Small intestine (tissue), 16 donors: ENCODE measurements around the gene PRDM16. TPM values are rescaled to one million over a fixed set of nuclear protein-coding genes. Genes with fewer than 3 reads are reported as not detected.

Source experiments
- DNase-seq, 2 donors: peaks; one replicate each; pipeline versions ENCODE4 v3.0.0 to v3.0.0-alpha.2; 2013
- FAIRE-seq: peaks from 2 replicates; lab custom pipeline; 2012; peaks lifted over from hg19 to GRCh38; lab: Jason Lieb, UNC
- H3K27ac ChIP-seq, 3 donors: one replicate each; pipeline ENCODE4 v1.5.1; 2013; ENCODE audit warnings: low read length in 2 of 3, mild to moderate bottlenecking in 2 of 3, control low read depth in 1 of 3, inconsistent platforms in 1 of 3, low read depth in 1 of 3, moderate library complexity in 1 of 3
- H3K27me3 ChIP-seq, 3 donors: one replicate each; pipeline ENCODE4 v1.6.1; 2013; ENCODE audit warnings: low read length in 3 of 3, inconsistent platforms in 1 of 3; ENCODE audit not compliant: control insufficient read depth in 3 of 3, insufficient read depth in 3 of 3
- H3K36me3 ChIP-seq, 3 donors: one replicate each; pipeline ENCODE4 v1.6.1; 2013; ENCODE audit warnings: low read length in 3 of 3, inconsistent platforms in 1 of 3, low read depth in 1 of 3, mild to moderate bottlenecking in 1 of 3, moderate library complexity in 1 of 3; ENCODE audit not compliant: control insufficient read depth in 3 of 3, insufficient read depth in 2 of 3
- H3K4me1 ChIP-seq, 3 donors: one replicate each; pipeline ENCODE4 v1.6.1; 2013; ENCODE audit warnings: low read length in 2 of 3, inconsistent platforms in 1 of 3, low read depth in 1 of 3, mild to moderate bottlenecking in 1 of 3, moderate library complexity in 1 of 3; ENCODE audit not compliant: control insufficient read depth in 3 of 3, insufficient read depth in 2 of 3
- H3K4me3 ChIP-seq, 3 donors: one replicate each; pipeline ENCODE4 v1.5.1; 2013; ENCODE audit warnings: low read length in 3 of 3, control low read depth in 1 of 3, inconsistent platforms in 1 of 3, low read depth in 1 of 3, mild to moderate bottlenecking in 1 of 3, moderate library complexity in 1 of 3
- H3K9me3 ChIP-seq, 2 donors: one replicate each; pipeline ENCODE4 v1.6.1; 2013; ENCODE audit warnings: low read depth in 1 of 2, low read length in 1 of 2; ENCODE audit not compliant: control insufficient read depth in 2 of 2, insufficient read depth in 1 of 2
- WGBS, 3 donors: extraction: QIAGEN DNeasy Blood & Tissue Kit; methylation state at CpG; one replicate each; pipeline ENCODE4 v1.1.7; 2013; 5-methylcytosine and 5-hydroxymethylcytosine counted together
- long read RNA-seq, 10 donors: transcript quantifications; one replicate each; lab custom pipeline, GENCODE V29; 2026
- polyA plus RNA-seq, 4 donors: library from polyadenylated mRNA; stranded (reverse) in 3 of 4; unstranded in 1 of 4; fragments of 200-250 nt in 3 of 4; fragments of 120-200 nt in 1 of 4; gene quantifications; one replicate each; pipeline versions ENCODE4 v1.2.1 to v1.2.3, GENCODE V29; 2013
- donor health status: healthy with polysubstance abuse.
- donor health status: control.
- donor health status: control.
- donor health status: Bipolar disorder and iron deficiency.
- donor health status: healthy.

The PRDM16 gene
- 10 to 100 TPM in 2 of 4 donors, 1 to 10 TPM in 2; 5.4 to 11.4 (median 8.2) TPM for polyA plus RNA-seq
- long read RNA-seq, donor 1: 0 reads
- long read RNA-seq, donor 2, partial matches to known transcripts: 5 of 6 reads
- long read RNA-seq, donor 2, other reads (novel, unspliced or antisense): 0 of 6 reads
- long read RNA-seq, donor 3, partial matches to known transcripts: 0 of 3 reads
- long read RNA-seq, donor 3, other reads (novel, unspliced or antisense): 0 of 3 reads
- long read RNA-seq, donor 4: 0 reads
- long read RNA-seq, donor 5: 0 reads
- long read RNA-seq, donor 6, partial matches to known transcripts: 0 of 2 reads
- long read RNA-seq, donor 6, other reads (novel, unspliced or antisense): 0 of 2 reads
- long read RNA-seq, donor 7: 0 reads
- long read RNA-seq, donor 8: 0 reads
- long read RNA-seq, donor 9: 0 reads
- long read RNA-seq, donor 10, partial matches to known transcripts: 0 of 1 reads
- long read RNA-seq, donor 10, other reads (novel, unspliced or antisense): 0 of 1 reads

DNA sequence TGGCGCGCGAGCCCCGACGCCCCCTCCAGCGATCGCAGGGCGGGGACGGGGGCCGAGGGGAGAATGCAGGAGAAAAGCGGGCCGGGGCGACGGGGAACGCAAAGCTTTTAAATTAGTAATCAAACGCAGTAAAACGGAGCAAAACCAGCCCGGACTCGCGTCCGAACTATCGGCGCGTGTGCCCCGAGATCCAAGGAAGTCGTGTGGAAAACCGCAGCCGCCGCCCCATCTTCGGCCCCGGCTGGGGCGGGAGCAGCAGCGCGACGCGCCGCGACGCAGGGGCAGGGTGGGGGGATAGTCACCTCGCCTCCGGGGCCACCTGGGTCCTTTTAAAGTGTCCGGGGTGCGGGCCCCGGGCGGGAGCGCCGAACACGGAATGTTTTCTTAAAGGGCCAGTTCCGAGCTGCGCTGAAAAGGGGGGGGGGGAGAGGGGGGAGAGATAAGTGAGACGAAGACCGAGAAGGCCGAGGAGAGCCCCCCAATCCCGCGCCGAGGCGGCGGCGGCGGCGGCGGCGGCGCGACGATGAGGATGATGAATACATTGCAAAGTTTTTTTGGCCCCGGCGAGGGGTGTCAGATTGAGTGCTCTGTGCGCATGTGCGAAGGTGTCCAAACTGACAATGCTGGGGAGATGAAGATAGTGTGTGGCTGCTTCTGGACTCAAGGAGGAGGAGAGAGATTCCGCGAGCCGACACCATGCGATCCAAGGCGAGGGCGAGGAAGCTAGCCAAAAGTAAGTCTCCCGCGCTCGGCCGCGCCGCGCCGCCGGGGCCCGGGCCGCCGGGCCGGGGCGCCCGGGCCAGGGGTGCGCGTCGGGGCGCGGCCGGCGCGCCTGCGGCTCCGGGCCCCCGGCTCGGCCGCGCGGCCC is at the start of gene PRDM16:
PRDM16 (plus strand) TSS at position 640 of the 868 bp plus-strand sequence; CDS start at position 697, 57 bp downstream.
- DNase-seq (peak; percentile 76 to 82), FAIRE-seq (no peak)
- Histone ChIP-seq H3K27ac (peak within 1 kb of the TSS; percentile 79 to 92 (median 90)), H3K9me3 (no peaks in the 10 kb centered on the region), H3K27me3 (peaks cover 2 to 63% (median 26%) of the 10 kb centered on the region in 3 donors), H3K36me3 (peaks cover 0 to 37% (median 0%) of the 10 kb centered on the region in 3 donors), H3K4me1 (peaks cover 0 to 14% (median 0%) of the 10 kb centered on the region in 3 donors), H3K4me3 (peak within 1 kb of the TSS; percentile 43 to 69 (median 63))
- 1% methylated on average over 81 to 106 of the region's 106 CpGs for WGBS, 3 donors

- peaks cover 0 to 6% (median 0%) of the 10 kb centered on the region in 3 donors for H3K4me1 ChIP-seq
- no peaks in the 10 kb centered on the region for H3K27me3 ChIP-seq
- WGBS, 3 donors: 88 to 92% (median 90%) methylated on average over 24 of the region's 24 CpGs
- DNase-seq: no peak
- H3K9me3 ChIP-seq: no peaks in the 10 kb centered on the region
- FAIRE-seq: no peak
- no peak overlapping the region for H3K4me3 ChIP-seq
- H3K36me3 ChIP-seq: no peaks in the 10 kb centered on the region
- no peak overlapping the region for H3K27ac ChIP-seq
Observed at GRCh38 chr1:3019516-3020051, 49.4 kb upstream of the PRDM16 start.

DNA sequence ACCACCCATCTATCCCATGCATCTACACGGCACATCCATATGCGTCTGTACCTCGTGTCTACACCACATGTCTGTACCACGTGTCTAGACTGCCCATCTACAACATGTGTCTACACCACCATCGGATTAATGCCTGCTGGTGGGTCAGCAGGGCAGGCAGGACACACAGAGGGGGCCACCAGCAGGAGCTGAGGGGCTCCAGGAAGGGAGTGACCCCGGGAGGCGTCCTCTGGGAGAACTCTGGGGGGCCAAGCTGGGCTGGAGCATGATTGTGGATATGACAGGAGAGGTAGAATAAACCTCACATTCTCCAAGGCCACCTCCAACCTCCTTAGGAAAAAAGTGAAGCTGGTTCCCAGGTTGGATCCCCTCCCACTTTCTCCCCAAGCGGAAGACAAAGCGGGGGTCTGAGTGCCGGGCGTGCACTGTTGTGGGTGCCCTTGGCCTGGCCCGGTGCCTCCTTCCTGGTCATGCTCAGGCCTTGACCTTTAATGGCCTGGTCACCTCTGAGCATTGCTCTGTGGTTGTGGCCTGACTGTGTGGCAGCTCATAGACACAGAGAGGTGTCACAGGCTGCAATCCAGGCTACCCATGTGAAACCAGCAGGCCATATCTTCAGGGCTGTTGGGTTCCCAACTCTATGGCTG is 48.6 kb upstream of the PRDM16 start:
- H3K27ac ChIP-seq: no peak overlapping the region
- FAIRE-seq: no peak
- 89 to 90% (median 89%) methylated on average over 12 of the region's 12 CpGs for WGBS, 3 donors
- no peaks in the 10 kb centered on the region for H3K36me3 ChIP-seq
- no peak overlapping the region for H3K4me3 ChIP-seq
- no peaks in the 10 kb centered on the region for H3K9me3 ChIP-seq
- peaks cover 0 to 6% (median 0%) of the 10 kb centered on the region in 3 donors for H3K4me1 ChIP-seq
- H3K27me3 ChIP-seq: no peaks in the 10 kb centered on the region
- DNase-seq: no peak

DNA sequence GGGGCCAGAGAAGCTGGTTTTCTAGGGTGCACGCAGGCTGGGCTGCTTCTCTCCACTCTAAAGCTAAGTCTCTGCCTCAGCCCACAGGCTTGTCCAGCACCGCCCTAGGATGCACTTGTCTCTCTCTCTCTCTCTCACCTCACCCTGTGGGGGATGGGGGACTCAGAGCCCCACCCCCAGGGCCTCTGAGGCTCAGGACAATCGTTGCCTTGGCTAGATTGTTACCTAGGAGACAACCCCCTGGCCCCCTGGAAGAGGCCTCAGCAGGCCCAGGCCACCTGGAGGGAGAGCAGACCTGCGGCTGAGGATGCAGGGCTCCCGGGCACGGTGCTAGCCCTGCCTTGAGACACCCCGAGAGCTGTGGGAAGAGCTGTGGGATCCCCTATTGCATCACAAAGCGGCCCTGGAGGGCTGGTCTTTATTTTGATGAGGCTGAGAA is 47.8 kb upstream of the PRDM16 start, which contains the start of gene ACTRT2:
ACTRT2 (plus strand) TSS at position 235 of the 439 bp plus-strand sequence. CDS start 220 bp downstream, outside the sequence.
- H3K9me3 ChIP-seq: no peaks in the 10 kb centered on the region
- peak in 1 of 2 donors; percentile 14 for DNase-seq
- peaks cover 0 to 6% (median 0%) of the 10 kb centered on the region in 3 donors for H3K4me1 ChIP-seq
- H3K27ac ChIP-seq: no peak within 1 kb of the TSS
- FAIRE-seq: no peak
- no peaks in the 10 kb centered on the region for H3K27me3 ChIP-seq
- no peak within 1 kb of the TSS for H3K4me3 ChIP-seq
- H3K36me3 ChIP-seq: no peaks in the 10 kb centered on the region
- 56 to 63% (median 57%) methylated on average over 8 of the region's 8 CpGs for WGBS, 3 donors

DNA sequence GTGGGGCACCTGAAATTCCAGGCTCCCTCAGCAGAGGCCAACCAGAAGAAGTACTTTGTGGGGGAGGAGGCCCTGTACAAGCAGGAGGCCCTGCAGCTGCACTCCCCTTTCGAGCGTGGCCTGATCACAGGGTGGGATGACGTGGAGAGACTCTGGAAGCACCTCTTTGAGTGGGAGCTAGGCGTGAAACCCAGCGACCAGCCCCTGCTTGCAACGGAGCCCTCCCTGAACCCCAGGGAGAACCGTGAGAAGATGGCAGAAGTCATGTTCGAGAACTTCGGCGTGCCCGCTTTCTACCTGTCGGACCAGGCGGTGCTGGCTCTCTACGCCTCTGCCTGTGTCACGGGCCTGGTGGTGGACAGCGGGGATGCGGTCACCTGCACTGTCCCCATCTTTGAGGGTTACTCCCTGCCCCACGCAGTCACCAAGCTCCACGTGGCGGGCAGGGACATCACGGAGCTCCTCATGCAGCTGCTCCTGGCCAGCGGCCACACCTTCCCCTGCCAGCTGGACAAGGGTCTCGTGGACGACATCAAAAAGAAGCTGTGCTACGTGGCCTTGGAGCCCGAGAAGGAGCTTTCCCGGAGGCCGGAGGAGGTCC is 47.1 kb upstream of the PRDM16 start:
- FAIRE-seq (no peak), DNase-seq (no peak)
- 87 to 92% (median 91%) methylated on average over 28 of the region's 28 CpGs for WGBS, 3 donors
- peaks cover 0 to 6% (median 0%) of the 10 kb centered on the region in 3 donors for H3K4me1 ChIP-seq
- no peaks in the 10 kb centered on the region for H3K27me3 ChIP-seq
- no peaks in the 10 kb centered on the region for H3K36me3 ChIP-seq
- no peaks in the 10 kb centered on the region for H3K9me3 ChIP-seq
- H3K4me3 ChIP-seq: no peak overlapping the region
- H3K27ac ChIP-seq: no peak overlapping the region

DNA sequence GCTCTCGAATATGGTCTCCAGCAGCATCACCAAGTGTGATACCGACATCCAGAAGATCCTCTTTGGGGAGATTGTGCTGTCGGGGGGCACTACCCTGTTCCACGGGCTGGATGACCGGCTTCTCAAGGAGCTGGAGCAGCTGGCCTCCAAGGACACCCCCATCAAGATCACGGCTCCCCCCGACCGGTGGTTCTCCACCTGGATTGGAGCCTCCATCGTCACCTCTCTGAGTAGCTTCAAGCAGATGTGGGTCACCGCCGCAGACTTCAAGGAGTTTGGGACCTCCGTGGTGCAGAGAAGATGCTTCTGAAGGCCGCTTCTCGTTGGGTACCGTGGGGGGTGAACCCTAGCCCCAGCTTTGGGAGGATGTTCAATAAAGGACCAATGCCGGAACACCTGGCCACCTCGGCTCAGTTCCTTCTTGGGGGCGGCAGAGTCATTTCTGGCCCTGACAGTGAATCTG is 46.5 kb upstream of the PRDM16 start:
- H3K27me3 ChIP-seq: peaks cover 0 to 2% (median 0%) of the 10 kb centered on the region in 3 donors
- H3K4me3 ChIP-seq: no peak overlapping the region
- H3K36me3 ChIP-seq: no peaks in the 10 kb centered on the region
- DNase-seq: no peak
- 91 to 95% (median 94%) methylated on average over 18 of the region's 18 CpGs for WGBS, 3 donors
- no peak for FAIRE-seq
- H3K27ac ChIP-seq: no peak overlapping the region
- H3K9me3 ChIP-seq: no peaks in the 10 kb centered on the region
- H3K4me1 ChIP-seq: peaks cover 0 to 5% (median 0%) of the 10 kb centered on the region in 3 donors

DNA sequence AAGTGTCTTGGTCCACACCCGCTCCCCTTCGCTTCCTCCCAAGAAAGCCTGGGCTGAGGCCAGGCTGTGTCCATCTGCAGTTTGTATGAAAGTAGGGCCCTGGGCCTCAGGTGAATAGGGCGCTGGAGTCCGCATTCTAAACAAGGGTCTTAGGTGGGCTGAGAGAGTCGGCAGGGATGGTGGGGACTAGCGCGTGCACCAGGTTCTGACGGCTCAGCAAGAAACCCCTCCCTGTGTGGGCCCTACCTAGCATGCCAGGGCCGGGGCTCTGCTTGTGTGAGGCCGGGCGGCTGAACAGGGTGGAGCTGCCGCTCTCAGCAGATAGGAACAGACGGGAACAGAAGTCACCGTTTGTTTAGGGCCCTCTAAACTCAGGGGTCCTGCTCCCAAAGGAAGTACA is 46.0 kb upstream of the PRDM16 start:
- FAIRE-seq (no peak), DNase-seq (no peak)
- H3K9me3 ChIP-seq: no peaks in the 10 kb centered on the region

More for the DNA sequence above, 46.0 kb upstream of the PRDM16 start:
- peaks cover 0 to under 1% (median 0%) of the 10 kb centered on the region in 3 donors for H3K4me1 ChIP-seq
- 72 to 75% (median 75%) methylated on average over 14 of the region's 14 CpGs for WGBS, 3 donors
- no peak overlapping the region for H3K4me3 ChIP-seq
- no peak overlapping the region for H3K27ac ChIP-seq
- H3K27me3 ChIP-seq: peaks cover 0 to 7% (median 0%) of the 10 kb centered on the region in 3 donors
- H3K36me3 ChIP-seq: no peaks in the 10 kb centered on the region
